Thyroid gland (tissue), 4 donors: ENCODE results near the gene SPRY1.

Experiments
- CTCF ChIP-seq, 6 experiments: fragments of 200-600 bp in 3 of 6; fragments of 450-650 bp in 3 of 6; sonication (generic) in 3 of 6; IDR thresholded peaks; one replicate each; pipeline ENCODE4 v1.5.1; 2016 to 2019; ENCODE audit warnings: antibody characterized with exemption in 6 of 6, mild to moderate bottlenecking in 2 of 6, inconsistent platforms in 1 of 6, moderate library complexity in 1 of 6
- POLR2A ChIP-seq, 2 donors: fragments of 450-650 bp; IDR thresholded peaks; one replicate each; pipeline ENCODE4 v1.6.1; 2017; ENCODE audit warnings: antibody characterized with exemption in 2 of 2, mild to moderate bottlenecking in 2 of 2, moderate library complexity in 1 of 2

- TF ChIP-seq CTCF (IDR thresholded peaks at IDR 0.05) (no peak), POLR2A (IDR thresholded peaks at IDR 0.05) (no peak)
Observed at GRCh38 chr4:123453061-123453680, 56.6 kb downstream of the SPRY1 start.
